IMR-90 (cell line): ENCODE data around the gene AURKA. TPM values are rescaled to one million over a fixed set of nuclear protein-coding genes. Genes with fewer than 3 reads are reported as not detected.

ENCODE experiments used
- ATAC-seq: fragments of 200-7000 bp; cut with Tn5 transposase; 2 replicates; pipeline ENCODE4 v1.9.1; 2020; ENCODE audit warnings: low read depth, mild to moderate bottlenecking, moderate library complexity
- BruUV-seq: library from RNA; stranded (reverse); fragments of 400-500 nt; replicated peaks from 2 replicates; lab custom pipeline; 2021; lab: Mats Ljungman, UMichigan
- CTCF ChIA-PET: fragments of 300-600 bp; formaldehyde crosslinking; extraction: SDS; loops from one replicate; lab custom pipeline; 2021; ENCODE audit warnings: antibody characterized with exemption; lab: Yijun Ruan, JAX
- POLR2A ChIA-PET: fragments of 300-600 bp; sonication (Branson Sonifier 250); formaldehyde crosslinking; loops from one replicate; lab custom pipeline; 2022; ENCODE audit warnings: antibody characterized with exemption; ENCODE audit not compliant: unreplicated experiment; lab: Charles Lee
- DNase-seq: peaks from one replicate; pipeline ENCODE4 v3.0.0; 2013
- H2AFZ ChIP-seq: replicated peaks from 2 replicates; pipeline ENCODE3; 2013; ENCODE audit warnings: low read length, mild to moderate bottlenecking; ENCODE audit not compliant: poor library complexity
- H2AK5ac ChIP-seq: 2 replicates; pipeline ENCODE4 v1.6.1; 2013; ENCODE audit warnings: low read depth, low read length, inconsistent platforms
- H2AK9ac ChIP-seq: replicated peaks from 2 replicates; pipeline ENCODE3; 2013; ENCODE audit warnings: mild to moderate bottlenecking, low read depth, low read length, moderate library complexity; ENCODE audit not compliant: poor library complexity
- H2BK120ac ChIP-seq: 2 replicates; pipeline ENCODE4 v1.6.1; 2013; ENCODE audit warnings: low read depth, low read length, inconsistent platforms
- H2BK15ac ChIP-seq: 3 replicates; pipeline ENCODE4 v1.6.1; 2013; ENCODE audit warnings: low read depth, low read length, inconsistent platforms
- H2BK20ac ChIP-seq: 2 replicates; pipeline ENCODE4 v1.6.1; 2013; ENCODE audit warnings: low read depth, mild to moderate bottlenecking, inconsistent platforms, low read length, moderate library complexity
- H2BK5ac ChIP-seq: 2 replicates; pipeline ENCODE4 v1.6.1; 2013; ENCODE audit warnings: mild to moderate bottlenecking, low read depth, low read length, inconsistent platforms; ENCODE audit not compliant: poor library complexity, severe bottlenecking
- H3K14ac ChIP-seq: replicated peaks from 2 replicates; pipeline ENCODE4 v1.6.1; 2013; ENCODE audit warnings: low read depth, low read length, inconsistent platforms
- H3K18ac ChIP-seq: 2 replicates; pipeline ENCODE4 v1.6.1; 2013; ENCODE audit warnings: low read depth, low read length, control low read depth
- H3K23ac ChIP-seq: 2 replicates; pipeline ENCODE4 v1.6.1; 2013; ENCODE audit warnings: low read depth, low read length, inconsistent platforms
- H3K27ac ChIP-seq: 2 replicates; pipeline ENCODE4 v1.5.1; 2013; ENCODE audit warnings: mild to moderate bottlenecking, control low read depth, low read length; ENCODE audit not compliant: insufficient read depth
- H3K27me3 ChIP-seq: 2 replicates; pipeline ENCODE4 v1.6.1; 2013; ENCODE audit warnings: low read length; ENCODE audit not compliant: control insufficient read depth, insufficient read depth
- H3K36me3 ChIP-seq: 2 replicates; pipeline ENCODE4 v1.6.1; 2013; ENCODE audit warnings: low read length, mixed read lengths; ENCODE audit not compliant: control insufficient read depth, insufficient read depth
- H3K4ac ChIP-seq: 2 replicates; pipeline ENCODE4 v1.6.1; 2013; ENCODE audit warnings: low read depth, low read length, inconsistent platforms
- H3K4me1 ChIP-seq: 2 replicates; pipeline ENCODE4 v1.6.1; 2013; ENCODE audit warnings: low read length, mixed read lengths; ENCODE audit not compliant: control insufficient read depth, insufficient read depth
- H3K4me2 ChIP-seq: 2 replicates; pipeline ENCODE4 v1.6.1; 2013; ENCODE audit warnings: low read depth, mild to moderate bottlenecking, control low read depth, low read length, moderate library complexity
- H3K4me3 ChIP-seq: 2 replicates; pipeline ENCODE4 v1.5.1; 2013; ENCODE audit warnings: low read depth, mild to moderate bottlenecking, control low read depth, low read length, moderate library complexity; ENCODE audit not compliant: insufficient read depth
- H3K56ac ChIP-seq: 2 replicates; pipeline ENCODE4 v1.6.1; 2013; ENCODE audit warnings: low read length, inconsistent platforms; ENCODE audit not compliant: insufficient read depth; ENCODE audit errors: extremely low read depth
- H3K79me1 ChIP-seq, 2 experiments: 2 replicates each; pipeline ENCODE4 v1.6.1; 2013; ENCODE audit warnings: low read length in 2 of 2, inconsistent platforms in 1 of 2, low read depth in 1 of 2
- H3K9ac ChIP-seq: 2 replicates; pipeline ENCODE4 v1.6.1; 2013; ENCODE audit warnings: low read depth, low read length, control low read depth
- H3K9me1 ChIP-seq: 2 replicates; pipeline ENCODE4 v1.6.1; 2013; ENCODE audit warnings: low read length, inconsistent platforms; ENCODE audit not compliant: insufficient read depth
- H3K9me3 ChIP-seq: 2 replicates; pipeline ENCODE4 v1.6.1; 2013; ENCODE audit warnings: low read length; ENCODE audit not compliant: control insufficient read depth, insufficient read depth
- H4K20me1 ChIP-seq: 2 replicates; pipeline ENCODE4 v1.6.1; 2013; ENCODE audit warnings: low read length, inconsistent platforms; ENCODE audit not compliant: insufficient read depth
- H4K5ac ChIP-seq: 2 replicates; pipeline ENCODE4 v1.6.1; 2013; ENCODE audit warnings: mild to moderate bottlenecking, low read depth, low read length, control low read depth
- H4K8ac ChIP-seq, 2 experiments: 2 replicates each; pipeline ENCODE4 v1.6.1; 2013; ENCODE audit warnings: low read depth in 2 of 2, low read length in 2 of 2, control low read depth in 1 of 2, inconsistent platforms in 1 of 2
- H4K91ac ChIP-seq: 2 replicates; pipeline ENCODE4 v1.6.1; 2013; ENCODE audit warnings: low read depth, low read length, inconsistent platforms; ENCODE audit not compliant: insufficient read depth
- FOS ChIP-seq: fragments of 150-350 bp; IDR thresholded peaks from 2 replicates; pipeline ENCODE4 v1.6.1; 2016; ENCODE audit warnings: low read depth, low read length
- POLR2A ChIP-seq: IDR thresholded peaks from 2 replicates; pipeline ENCODE4 v1.6.1; 2012; ENCODE audit warnings: mild to moderate bottlenecking, low read depth, low read length
- WGBS, 2 experiments: methylation state at CpG; one replicate each; pipeline versions ENCODE4 v1.1.5 to v1.1.7; 2013; ENCODE audit warnings: missing lambda C conversion rate in 2 of 2; ENCODE audit not compliant: insufficient read length in 1 of 2; ENCODE audit errors: extremely low coverage in 2 of 2; 5-methylcytosine and 5-hydroxymethylcytosine counted together
- dilution Hi-C: fragments of 300-500 bp; cut with HindIII; formaldehyde crosslinking; loops from one replicate; pipeline ENCODE4 v1.14.3; 2018; ENCODE audit warnings: low sequenced_read_pairs; ENCODE audit not compliant: unreplicated experiment
- in situ Hi-C: fragments of 300-500 bp; cut with MboI; formaldehyde crosslinking; loops from 3 replicates; pipeline ENCODE4 v1.14.3; 2019; ENCODE audit warnings: low sequenced_read_pairs, inconsistent platforms, mixed read lengths
- intact Hi-C: fragments of 100-400 bp; cut with micrococcal nuclease; formaldehyde crosslinking; loops from 2 replicates; pipeline ENCODE4 v1.10.0; 2022
- polyA plus RNA-seq, 3 experiments: library from polyadenylated mRNA; depleted of rRNA; stranded (reverse); fragments of >200 nt; gene quantifications; 2 replicates each; pipeline ENCODE4 v1.2.3, GENCODE V29; 2012; ENCODE audit warnings: low replicate concordance in 1 of 3
- total RNA-seq: library from RNA; depleted of rRNA; stranded (reverse); fragments of >200 nt; gene quantifications from 2 replicates; pipeline ENCODE4 v1.2.3, GENCODE V29; 2012

AURKA gene
- total and polyA plus RNA-seq, 2 of the 4 experiments (the other 2 are of a cell fraction) = 68.0 to 83.3 TPM

- Histone ChIP-seq H3K9me1 (no peaks in the 10 kb centered on the region), H2BK20ac (no peak overlapping the region), H3K9ac (no peak overlapping the region), H3K4me1 (peaks cover 8% of the 10 kb centered on the region), H3K9me3 (no peaks in the 10 kb centered on the region), H3K4me2 (no peak overlapping the region), H3K36me3 (peaks cover 32% of the 10 kb centered on the region), H2BK15ac (no peak overlapping the region), H4K8ac (no peak overlapping the region), H2AFZ (no peak overlapping the region), H2AK5ac (no peak overlapping the region), H3K23ac (no peak overlapping the region), H3K79me1 (peaks cover 11 to 47% of the 10 kb centered on the region in 2 experiments), H2BK120ac (peak overlapping the region; percentile 15; the same call in 1 of the 2 replicates), H4K20me1 (no peaks in the 10 kb centered on the region), H3K14ac (no peak overlapping the region), H3K4ac (no peak overlapping the region), H3K4me3 (no peak overlapping the region), H4K91ac (0 out of 2 replicates have a peak overlapping the region, but pooled peaks have one; percentile 27), H2AK9ac (no peak overlapping the region), H3K27ac (peak overlapping the region; percentile 26; the same call in 1 of the 2 replicates), H3K18ac (no peak overlapping the region), H3K56ac (no peak overlapping the region), H4K5ac (no peak overlapping the region), H2BK5ac (no peak overlapping the region), H3K27me3 (no peaks in the 10 kb centered on the region)
- no TSS peak for BruUV-seq
- intact Hi-C loops = no loop called here
- CTCF ChIA-PET = no interaction called here
- in situ Hi-C loops = no loop called here
- TF ChIP-seq FOS = no peak
- no peak for TF ChIP-seq POLR2A
- dilution Hi-C loops = no loop called here
- ATAC-seq (no peak), DNase-seq (no peak)
- POLR2A ChIA-PET = no interaction called here
- no CpG with 5 or more reads among the region's 3 CpGs for WGBS, 2 experiments
These were observed 14.9 kb upstream of the AURKA start for GRCh38 chr20:56406910-56407309.
